Activated CD8-positive, alpha-beta T cell treated with anti-CD3 and anti-CD28 coated beads, Interleukin-2, amount 10 ng/mL, durations not matched to agents 7 days and 5 days (primary cell): Measurements from ENCODE around the gene MN1. TPM values are rescaled to one million over a fixed set of nuclear protein-coding genes. Genes with fewer than 3 reads are reported as not detected.

ENCODE experiments used
- ATAC-seq: fragments of 150-1000 bp; cut with Tn5 transposase; one replicate; pipeline ENCODE4 v1.10.0; 2021; ENCODE audit warnings: moderate library complexity
- CTCF ChIA-PET: fragments of 350-600 bp; sonication (Branson Sonifier 250); formaldehyde crosslinking; loops from one replicate; lab custom pipeline; 2021; ENCODE audit warnings: antibody characterized with exemption; lab: Charles Lee
- POLR2A ChIA-PET: fragments of 350-600 bp; sonication (Branson Sonifier 250); formaldehyde crosslinking; loops from one replicate; lab custom pipeline; 2021; ENCODE audit warnings: antibody characterized with exemption; lab: Charles Lee
- DNase-seq: peaks from one replicate; pipeline ENCODE4 v3.0.0-alpha.2; 2020
- H3K27ac Mint-ChIP-seq: one replicate; pipeline ENCODE4 v1.8.0; 2021; ENCODE audit warnings: mild to moderate bottlenecking, mixed read lengths
- H3K27me3 Mint-ChIP-seq: one replicate; pipeline ENCODE4 v1.8.0; 2021; ENCODE audit warnings: low read depth, mixed read lengths
- H3K36me3 Mint-ChIP-seq: one replicate; pipeline ENCODE4 v1.8.0; 2021; ENCODE audit warnings: low read depth, mixed read lengths
- H3K4me1 Mint-ChIP-seq: one replicate; pipeline ENCODE4 v1.8.0; 2021; ENCODE audit warnings: low read depth, mixed read lengths
- H3K4me3 Mint-ChIP-seq: one replicate; pipeline ENCODE4 v1.8.0; 2021; ENCODE audit warnings: mild to moderate bottlenecking, mixed read lengths
- H3K9me3 Mint-ChIP-seq: one replicate; pipeline ENCODE4 v1.8.0; 2022; ENCODE audit warnings: mixed read lengths; ENCODE audit not compliant: insufficient read depth
- total RNA-seq, 2 experiments: library from RNA; stranded (reverse); gene quantifications; one replicate each; pipeline ENCODE4 v1.2.3, GENCODE V29; 2021

Gene MN1
- total RNA-seq, 2 experiments from 2014 or later = 0.11 to 0.13 TPM

DNA sequence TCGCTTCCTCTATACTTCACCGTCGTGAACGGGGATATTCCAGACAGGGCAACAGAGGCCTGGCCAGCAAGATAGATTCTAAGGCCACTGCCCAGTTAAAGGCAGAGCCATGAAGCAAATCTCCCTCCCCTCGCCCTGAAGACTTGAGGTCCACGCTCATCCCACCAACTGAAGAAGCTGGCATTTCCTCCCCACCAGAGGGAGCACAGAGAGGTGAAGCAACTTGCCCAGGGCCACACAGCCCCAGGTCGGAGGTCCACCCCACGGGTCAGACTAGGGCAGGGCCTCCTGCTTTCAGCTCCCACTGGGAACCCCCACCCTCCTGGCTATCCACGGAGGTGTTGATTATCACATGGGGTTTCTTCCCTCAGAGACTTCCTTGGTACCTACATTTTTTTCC, 27.4 kb downstream of the MN1 start:
- ChIA-PET POLR2A (no interaction called here), CTCF (no interaction called here)
- peaks cover 7% of the 10 kb centered on the region for H3K27me3 Mint-ChIP-seq
- ATAC-seq (no peak), DNase-seq (no peak)
- H3K4me1 Mint-ChIP-seq = no peaks in the 10 kb centered on the region
- no peaks in the 10 kb centered on the region for H3K36me3 Mint-ChIP-seq
- no peak overlapping the region for H3K4me3 Mint-ChIP-seq
- H3K9me3 Mint-ChIP-seq = no peaks in the 10 kb centered on the region
- no peak overlapping the region for H3K27ac Mint-ChIP-seq

DNA sequence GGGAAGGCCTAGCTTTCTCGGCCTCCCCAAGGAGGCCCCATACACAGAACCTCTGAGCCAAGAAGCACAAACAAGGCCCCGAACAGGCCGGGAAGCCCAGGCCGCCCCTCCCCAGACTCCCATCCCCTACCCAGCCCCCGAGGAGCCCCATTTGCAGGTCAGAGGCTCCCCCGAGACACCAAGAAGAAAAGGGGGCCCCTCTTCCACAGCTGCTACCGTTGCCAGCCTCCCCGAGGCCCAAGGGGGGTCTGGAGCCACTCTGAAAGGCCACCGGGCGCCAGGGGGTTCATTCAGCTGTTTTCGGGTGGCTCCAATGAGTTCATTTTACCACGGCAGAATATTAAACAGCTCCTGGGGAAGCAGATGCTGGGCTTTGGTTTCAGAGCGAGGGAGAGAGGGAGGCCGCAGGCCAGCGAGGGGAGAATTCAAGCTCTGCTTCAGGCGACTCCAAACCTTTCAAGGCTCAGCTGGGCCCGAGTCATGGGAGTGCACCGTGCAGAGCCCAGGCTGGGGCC, 28.5 kb downstream of the MN1 start:
- H3K27ac Mint-ChIP-seq = no peak overlapping the region
- CTCF ChIA-PET = no interaction called here

DNA sequence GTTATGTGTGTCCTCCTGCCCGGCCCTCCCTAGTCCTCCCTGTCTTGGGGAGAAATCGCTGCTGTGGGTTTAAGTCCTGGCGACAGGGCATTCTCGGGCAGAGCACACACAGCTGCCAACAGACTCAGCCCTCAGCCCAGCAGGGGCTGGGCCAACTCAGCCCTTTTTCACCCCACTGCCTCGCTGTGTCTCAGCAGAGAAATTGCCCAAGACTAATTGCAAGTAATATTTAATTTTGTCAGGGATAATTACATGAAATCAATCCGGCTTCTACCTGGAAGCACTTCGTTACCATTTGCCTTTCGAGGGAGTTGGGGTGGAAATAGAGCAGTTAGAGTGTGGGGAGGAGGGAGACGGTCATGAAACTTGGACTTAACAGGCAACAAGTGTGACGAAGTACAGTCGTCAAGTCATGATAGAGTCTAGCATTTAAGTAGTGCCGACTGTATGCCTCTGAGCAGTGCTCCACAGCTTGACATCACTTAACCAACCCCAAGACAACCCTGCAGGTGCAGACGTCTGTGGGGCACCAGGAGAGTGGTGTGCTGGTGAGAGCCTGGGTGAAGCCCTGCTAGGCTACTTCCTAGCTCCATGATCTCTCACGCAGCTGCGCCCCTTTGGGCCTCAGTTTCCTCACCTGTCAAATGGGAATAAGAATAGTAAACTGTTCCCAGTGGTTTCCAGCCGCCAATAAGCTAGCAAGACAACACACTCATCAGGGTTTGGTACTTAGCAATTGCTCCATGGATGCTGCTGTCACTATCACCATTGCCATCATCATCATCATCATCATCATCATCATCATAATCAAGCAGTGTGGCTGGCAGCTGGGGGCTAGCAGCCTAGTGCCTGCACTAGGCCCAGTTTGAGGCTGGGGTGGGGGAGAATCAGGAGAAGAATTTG, 29.2 kb downstream of the MN1 start:
- POLR2A ChIA-PET = no interaction called here
- no peak overlapping the region for H3K27ac Mint-ChIP-seq
- DNase-seq (no peak), ATAC-seq (no peak)
- H3K36me3 Mint-ChIP-seq = no peaks in the 10 kb centered on the region
- H3K4me1 Mint-ChIP-seq = no peaks in the 10 kb centered on the region
- no peak overlapping the region for H3K4me3 Mint-ChIP-seq
- H3K27me3 Mint-ChIP-seq = peaks cover 7% of the 10 kb centered on the region
- no peaks in the 10 kb centered on the region for H3K9me3 Mint-ChIP-seq
- CTCF ChIA-PET = no interaction called here

More for the DNA sequence above, 28.5 kb downstream of the MN1 start:
- ATAC-seq (no peak), DNase-seq (no peak)
- no peaks in the 10 kb centered on the region for H3K36me3 Mint-ChIP-seq
- POLR2A ChIA-PET = no interaction called here
- H3K27me3 Mint-ChIP-seq = peaks cover 5% of the 10 kb centered on the region
- no peak overlapping the region for H3K4me3 Mint-ChIP-seq
- no peaks in the 10 kb centered on the region for H3K4me1 Mint-ChIP-seq
- H3K9me3 Mint-ChIP-seq = no peaks in the 10 kb centered on the region

DNA sequence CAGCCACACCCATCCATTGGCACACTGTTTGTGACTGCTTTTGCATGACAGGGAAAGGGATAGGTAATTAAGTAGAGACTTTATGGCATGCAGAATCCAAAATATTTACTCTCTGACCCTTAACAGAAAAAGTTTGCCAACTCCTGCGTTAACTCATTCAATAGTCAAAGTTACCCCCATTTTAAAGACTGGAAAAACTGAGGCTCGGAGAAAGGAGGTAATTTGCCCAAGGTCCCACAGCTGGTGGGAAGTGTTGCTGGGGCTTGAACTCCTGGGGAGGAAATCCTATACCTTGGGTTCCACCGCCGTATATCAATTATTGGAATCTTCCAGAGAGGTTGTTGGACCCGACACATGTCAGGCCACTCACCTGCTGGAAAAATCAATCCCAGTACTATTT, 29.9 kb downstream of the MN1 start:
- no peak overlapping the region for H3K27ac Mint-ChIP-seq
- H3K9me3 Mint-ChIP-seq = no peaks in the 10 kb centered on the region
- H3K36me3 Mint-ChIP-seq = no peaks in the 10 kb centered on the region
- peaks cover 7% of the 10 kb centered on the region for H3K27me3 Mint-ChIP-seq
- ATAC-seq (no peak), DNase-seq (no peak)
- POLR2A ChIA-PET = no interaction called here
- no peaks in the 10 kb centered on the region for H3K4me1 Mint-ChIP-seq
- no peak overlapping the region for H3K4me3 Mint-ChIP-seq
- CTCF ChIA-PET = no interaction called here

DNA sequence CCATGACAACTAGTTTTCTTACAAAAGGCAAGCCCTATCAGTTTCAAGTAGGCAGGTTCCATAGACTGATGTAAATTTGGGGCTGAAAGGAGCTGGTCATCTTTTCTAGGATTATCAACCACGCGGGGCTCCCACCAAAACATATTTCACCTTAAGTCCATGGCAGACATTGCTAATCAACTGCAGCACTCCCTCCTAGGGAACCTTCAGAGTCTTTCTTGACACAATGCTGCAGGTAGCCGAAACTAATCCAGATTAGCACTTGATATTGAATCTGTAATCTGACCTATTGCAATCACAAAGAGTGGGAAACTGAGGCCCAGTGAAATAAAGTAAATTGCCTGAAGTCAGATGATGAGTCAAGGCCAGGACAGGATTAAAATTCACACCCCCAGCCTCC, 32.5 kb downstream of the MN1 start:
- Mint-ChIP-seq H3K4me1 (no peaks in the 10 kb centered on the region), H3K27ac (no peak overlapping the region), H3K9me3 (no peaks in the 10 kb centered on the region), H3K36me3 (no peaks in the 10 kb centered on the region), H3K4me3 (no peak overlapping the region), H3K27me3 (peaks cover 2% of the 10 kb centered on the region)
- POLR2A ChIA-PET = interaction anchor here (0.6 kb wide), 1 partner anchor 38 kb away, joined by 7 read pairs; no protein-coding TSS in a partner anchor
- CTCF ChIA-PET = no interaction called here
- DNase-seq = no peak
- ATAC-seq = no peak

DNA sequence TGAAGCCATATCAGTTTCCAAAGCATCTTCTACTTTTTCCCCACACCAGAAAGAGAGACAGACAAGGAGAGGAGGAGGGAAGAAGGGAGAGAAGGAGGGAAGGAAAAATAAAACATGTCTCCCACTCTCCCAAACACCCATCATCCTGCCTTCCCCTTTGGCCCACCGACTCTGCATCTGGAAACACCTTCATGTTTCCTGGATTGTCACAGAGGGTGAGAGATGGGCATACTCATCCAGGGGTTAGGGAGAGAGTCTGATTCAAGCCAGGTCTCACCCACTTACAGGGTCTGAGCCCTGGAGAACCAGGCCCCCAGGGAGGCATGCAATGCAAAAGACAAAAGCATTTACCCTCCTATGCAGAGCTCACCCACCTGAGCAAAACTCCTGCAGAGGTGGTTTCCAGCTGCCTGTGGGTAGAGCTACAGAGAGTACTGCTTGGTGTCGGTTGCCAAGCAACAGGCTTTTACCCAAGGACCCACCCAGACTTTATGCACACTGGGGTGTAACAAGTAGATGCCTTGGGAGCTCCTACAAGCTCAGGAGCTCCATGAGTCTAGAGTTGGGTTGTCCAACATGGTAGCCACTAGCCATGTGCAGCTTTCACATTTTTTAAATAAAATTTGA, 33.4 kb downstream of the MN1 start:
- H3K27ac Mint-ChIP-seq = no peak overlapping the region
- CTCF ChIA-PET = no interaction called here

DNA sequence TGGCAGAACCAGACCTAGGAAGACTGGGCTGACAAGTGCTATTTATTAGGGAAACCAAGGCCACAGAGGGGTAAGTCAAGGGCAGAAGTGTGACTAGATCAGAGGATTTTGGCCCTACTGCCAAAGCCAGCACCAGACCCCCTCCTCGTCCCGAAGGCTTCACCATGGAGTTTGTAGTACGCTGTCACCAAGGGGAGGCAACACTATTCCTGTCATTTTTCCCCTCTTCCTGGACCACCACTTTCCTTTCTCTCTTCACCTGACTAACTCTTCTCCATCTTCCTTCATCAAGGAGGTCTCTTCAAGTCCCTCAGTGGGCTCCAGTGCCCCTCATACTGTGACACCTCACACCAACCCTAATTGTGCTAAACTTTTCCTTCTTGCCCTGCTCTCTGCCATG, 34.9 kb downstream of the MN1 start:
- POLR2A ChIA-PET = no interaction called here
- Mint-ChIP-seq H3K4me3 (no peak overlapping the region), H3K36me3 (no peaks in the 10 kb centered on the region), H3K4me1 (no peaks in the 10 kb centered on the region), H3K27ac (no peak overlapping the region), H3K9me3 (no peaks in the 10 kb centered on the region), H3K27me3 (peaks cover 2% of the 10 kb centered on the region)
- ATAC-seq (no peak), DNase-seq (no peak)
- CTCF ChIA-PET = no interaction called here

More for the DNA sequence above, 33.4 kb downstream of the MN1 start:
- Mint-ChIP-seq H3K36me3 (no peaks in the 10 kb centered on the region), H3K27me3 (peaks cover 2% of the 10 kb centered on the region), H3K4me1 (no peaks in the 10 kb centered on the region), H3K9me3 (no peaks in the 10 kb centered on the region), H3K4me3 (no peak overlapping the region)
- POLR2A ChIA-PET = no interaction called here
- no peak for DNase-seq
- no peak for ATAC-seq

DNA sequence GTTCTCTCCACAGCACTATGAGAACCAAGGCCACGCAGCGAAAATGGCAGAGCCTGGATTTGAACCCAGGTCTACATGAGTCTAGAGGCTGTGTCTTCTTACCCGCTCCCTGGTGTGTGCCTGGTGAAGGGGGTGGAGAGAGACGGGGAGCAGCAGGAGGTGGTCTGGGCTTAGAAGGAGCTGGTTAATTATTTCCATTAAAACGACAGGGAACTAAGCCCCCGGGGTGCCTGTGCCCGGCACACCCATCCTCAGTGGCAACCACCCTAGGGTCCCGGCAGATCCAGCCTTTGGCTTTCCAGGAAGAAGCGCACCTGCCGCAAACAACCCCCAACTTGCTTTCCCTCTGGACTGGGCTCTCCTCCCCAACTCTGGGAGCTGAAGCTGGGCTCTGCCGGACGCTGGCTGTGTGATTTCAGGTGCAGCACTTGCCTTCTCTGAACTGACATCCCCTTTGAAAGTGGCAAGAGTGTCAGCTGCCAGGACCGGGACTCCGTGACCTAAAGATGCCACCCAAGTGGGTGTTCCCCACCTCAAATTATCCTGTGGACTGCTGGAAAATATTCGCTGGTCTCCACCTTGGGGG, 35.8 kb downstream of the MN1 start:
- peaks cover 2% of the 10 kb centered on the region for H3K27me3 Mint-ChIP-seq
- DNase-seq (no peak), ATAC-seq (no peak)
- H3K27ac Mint-ChIP-seq = no peak overlapping the region
- CTCF ChIA-PET = no interaction called here
- no peaks in the 10 kb centered on the region for H3K9me3 Mint-ChIP-seq
- POLR2A ChIA-PET = no interaction called here
- H3K4me3 Mint-ChIP-seq = no peak overlapping the region
- no peaks in the 10 kb centered on the region for H3K36me3 Mint-ChIP-seq
- H3K4me1 Mint-ChIP-seq = no peaks in the 10 kb centered on the region

DNA sequence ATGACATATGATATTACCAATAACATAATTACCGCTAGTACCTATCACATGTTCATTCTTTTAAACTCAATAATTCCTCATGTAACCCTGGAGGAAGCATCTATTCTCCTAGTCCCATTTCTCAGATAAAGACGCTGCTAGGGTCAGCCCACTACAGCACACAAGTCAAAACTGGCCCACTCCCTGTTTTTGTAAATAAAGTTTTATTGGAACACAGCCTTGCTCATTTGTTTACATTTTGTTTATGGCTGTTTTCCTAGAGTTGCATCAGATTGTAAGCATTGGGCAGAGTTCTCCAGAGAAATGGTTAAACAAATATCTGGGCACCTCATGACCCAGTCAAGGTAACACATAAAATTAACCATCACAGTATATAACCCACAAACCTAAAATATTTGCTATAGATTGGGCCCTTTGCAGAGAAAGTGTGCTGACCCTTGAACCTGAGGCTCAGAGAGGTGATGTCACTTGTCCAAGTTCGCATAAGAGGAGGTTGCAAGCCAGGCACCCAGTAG, 36.8 kb downstream of the MN1 start:
- ATAC-seq = no peak
- Mint-ChIP-seq H3K36me3 (no peaks in the 10 kb centered on the region), H3K4me1 (no peaks in the 10 kb centered on the region), H3K27ac (no peak overlapping the region), H3K4me3 (no peak overlapping the region), H3K27me3 (peaks cover 2% of the 10 kb centered on the region), H3K9me3 (no peaks in the 10 kb centered on the region)
- DNase-seq = no peak
- CTCF ChIA-PET = no interaction called here
- POLR2A ChIA-PET = no interaction called here

DNA sequence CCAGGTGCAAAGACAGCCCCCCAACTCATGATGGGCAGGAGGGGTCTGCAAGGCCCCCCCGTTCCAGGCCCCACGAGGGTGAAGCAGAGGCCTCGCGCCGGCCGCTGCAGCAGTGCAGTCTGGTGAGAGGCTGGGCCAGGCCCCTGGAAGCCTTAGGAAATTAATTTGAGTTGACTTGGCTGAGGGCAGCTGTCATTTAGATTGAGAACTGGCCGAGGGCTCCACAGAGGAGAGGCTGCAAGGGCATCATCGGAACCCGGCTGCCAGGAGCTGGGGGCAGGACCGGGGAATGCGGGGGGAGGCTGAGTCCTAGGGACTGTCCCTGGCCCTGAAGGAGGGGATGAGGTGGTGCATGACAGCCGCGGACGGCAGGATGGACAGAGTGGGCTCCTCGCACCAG, 39.9 kb downstream of the MN1 start:
- ChIA-PET POLR2A (no interaction called here), CTCF (no interaction called here)
- Mint-ChIP-seq H3K36me3 (no peaks in the 10 kb centered on the region), H3K9me3 (no peaks in the 10 kb centered on the region), H3K4me3 (no peak overlapping the region), H3K27ac (no peak overlapping the region), H3K27me3 (no peaks in the 10 kb centered on the region), H3K4me1 (no peaks in the 10 kb centered on the region)
- DNase-seq = no peak
- ATAC-seq = no peak

DNA sequence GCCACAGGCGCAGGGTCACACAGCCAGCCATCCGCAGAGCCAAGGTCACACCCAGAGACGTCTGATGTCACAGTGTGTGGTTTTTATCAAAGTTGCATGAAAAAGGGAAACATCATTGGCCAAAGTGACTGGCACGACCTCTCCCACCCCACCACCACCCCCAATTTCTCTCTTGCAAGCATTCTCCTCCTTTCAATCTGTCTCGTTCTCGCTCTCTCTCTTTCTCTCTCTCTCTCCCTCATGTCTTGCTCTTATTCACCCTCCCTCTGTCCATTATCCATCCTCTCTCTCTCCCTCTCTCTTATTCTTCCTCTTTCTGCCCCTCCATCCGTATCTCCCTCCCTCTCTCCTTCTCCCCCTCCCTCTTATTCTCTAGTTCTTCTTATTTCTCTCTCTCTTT, 40.6 kb downstream of the MN1 start:
- no peaks in the 10 kb centered on the region for H3K9me3 Mint-ChIP-seq
- no peaks in the 10 kb centered on the region for H3K4me1 Mint-ChIP-seq
- CTCF ChIA-PET = no interaction called here

DNA sequence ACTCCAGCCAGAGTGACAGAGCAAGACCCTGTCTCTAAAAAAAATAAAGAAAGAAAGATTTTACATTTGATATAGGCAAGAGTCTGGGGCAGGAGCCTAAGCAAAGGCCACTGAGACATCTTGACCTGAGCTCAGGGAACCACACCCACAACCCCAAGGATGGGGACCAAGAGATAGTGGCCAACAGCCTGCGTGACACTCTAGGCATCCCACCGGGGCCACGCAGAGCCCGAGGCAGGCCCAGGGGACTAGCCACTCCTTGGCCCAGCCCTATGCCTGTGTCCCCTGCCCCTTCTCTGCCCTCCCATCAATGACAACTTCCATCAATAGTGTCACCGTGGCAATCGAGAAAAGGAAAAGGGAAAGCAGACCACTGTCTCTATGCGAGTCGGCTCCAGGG, 41.1 kb downstream of the MN1 start:
- ChIA-PET CTCF (no interaction called here), POLR2A (no interaction called here)
- H3K36me3 Mint-ChIP-seq = no peaks in the 10 kb centered on the region
- no peaks in the 10 kb centered on the region for H3K27me3 Mint-ChIP-seq
- no peaks in the 10 kb centered on the region for H3K9me3 Mint-ChIP-seq
- no peaks in the 10 kb centered on the region for H3K4me1 Mint-ChIP-seq
- no peak for DNase-seq
- H3K4me3 Mint-ChIP-seq = no peak overlapping the region
- H3K27ac Mint-ChIP-seq = no peak overlapping the region
- no peak for ATAC-seq

More for the DNA sequence above, 40.6 kb downstream of the MN1 start:
- no peak for DNase-seq
- Mint-ChIP-seq H3K36me3 (no peaks in the 10 kb centered on the region), H3K27ac (no peak overlapping the region), H3K4me3 (no peak overlapping the region), H3K27me3 (no peaks in the 10 kb centered on the region)
- POLR2A ChIA-PET = no interaction called here
- no peak for ATAC-seq
